ENCODE measurements around the gene PILRA. TPM values are rescaled to one million over a fixed set of nuclear protein-coding genes. Genes with fewer than 3 reads are reported as not detected.
"Not testable (repeated sequence)": the region's sequence is repeated elsewhere in the genome, so short reads cannot be mapped to it uniquely, and the experiment has no call there.

PILRA gene
- total RNA-seq: 11.5 and 12.2 TPM in 2 replicates

DNA sequence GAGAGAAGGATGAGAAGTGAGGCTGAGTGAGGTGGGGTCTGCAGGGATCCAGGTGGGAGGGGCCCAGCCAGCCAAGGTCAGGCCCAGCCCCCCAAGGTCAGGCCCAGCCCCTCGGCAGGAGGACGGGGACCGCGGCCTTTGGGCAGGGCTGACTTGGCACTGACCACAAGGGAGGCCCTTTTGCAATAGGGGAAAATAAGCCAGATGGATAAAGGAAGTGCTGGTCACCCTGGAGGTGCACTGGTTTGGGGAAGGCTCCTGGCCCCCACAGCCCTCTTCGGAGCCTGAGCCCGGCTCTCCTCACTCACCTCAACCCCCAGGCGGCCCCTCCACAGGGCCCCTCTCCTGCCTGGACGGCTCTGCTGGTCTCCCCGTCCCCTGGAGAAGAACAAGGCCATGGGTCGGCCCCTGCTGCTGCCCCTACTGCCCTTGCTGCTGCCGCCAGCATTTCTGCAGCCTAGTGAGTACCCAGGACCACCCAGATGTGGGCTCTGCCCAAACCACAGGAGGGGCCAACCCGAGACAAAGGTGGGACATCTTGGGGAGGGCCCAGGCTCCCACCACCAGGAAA lies at the start of gene PILRA:
PILRA (plus strand) TSS at position 227 of the 571 bp plus-strand sequence; CDS start at position 397, 170 bp downstream.
- intact Hi-C loops (cut with micrococcal nuclease): no loop called here

DNA sequence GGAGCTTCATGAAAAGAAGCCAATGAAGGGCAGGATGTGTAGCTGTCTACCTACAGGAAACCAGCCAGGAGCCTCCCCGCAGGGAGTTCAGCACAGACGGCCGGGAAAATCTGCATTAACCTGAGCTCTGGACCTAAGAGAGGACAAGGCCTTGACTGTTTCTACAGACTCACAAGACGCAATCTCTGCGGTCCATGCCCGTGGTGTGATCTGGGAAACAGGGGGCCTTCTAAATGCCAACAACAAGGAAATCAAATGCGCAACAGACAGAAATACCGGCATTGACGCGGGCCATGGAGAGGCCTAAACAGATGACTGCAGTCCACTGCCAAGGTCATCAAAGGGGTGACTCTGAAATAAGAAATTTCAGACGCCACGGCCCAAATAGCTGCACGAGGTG lies 49.1 kb upstream of the PILRA start:
- intact Hi-C loops (cut with micrococcal nuclease): not testable (repeated sequence)

DNA sequence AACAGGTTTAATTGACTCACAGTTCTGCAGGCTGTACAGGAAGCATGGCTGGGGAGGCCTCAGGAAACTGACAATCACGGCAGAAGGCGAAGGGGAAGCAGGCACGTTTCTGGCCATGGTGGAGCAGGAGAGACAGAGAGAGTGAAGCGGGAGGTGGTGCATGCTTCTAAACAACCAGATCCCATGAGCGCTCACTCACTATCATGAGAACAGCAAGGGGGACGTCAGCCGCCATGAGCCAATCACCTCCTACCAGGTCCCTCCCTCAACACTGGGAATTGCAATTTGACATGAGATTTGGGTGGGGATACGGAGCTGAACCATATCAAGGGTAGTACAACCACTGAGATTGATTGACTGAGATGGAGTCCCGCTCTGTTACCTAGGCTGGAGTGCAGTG lies 47.6 kb upstream of the PILRA start:
- intact Hi-C loops (cut with micrococcal nuclease): not testable (repeated sequence)

DNA sequence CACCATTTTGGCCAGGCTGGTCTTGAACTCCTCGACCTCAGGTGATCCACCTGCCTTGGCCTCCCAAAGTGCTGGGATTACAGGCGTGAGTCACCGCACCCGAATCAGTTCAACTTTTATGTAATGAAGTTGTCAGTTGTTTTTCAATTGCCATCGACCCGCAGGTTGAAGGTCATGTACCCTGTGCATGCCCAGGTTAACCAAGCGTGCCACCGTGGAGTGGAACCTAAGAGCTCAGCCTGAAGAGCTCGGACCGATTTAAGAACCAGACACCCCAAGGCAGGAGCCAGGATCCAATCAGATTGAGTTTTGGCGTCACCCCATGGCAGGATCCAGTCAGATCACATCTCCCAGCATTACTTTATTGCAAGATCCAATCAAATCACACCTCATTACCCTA lies 46.4 kb upstream of the PILRA start:
- intact Hi-C loops (cut with micrococcal nuclease): not testable (repeated sequence)

DNA sequence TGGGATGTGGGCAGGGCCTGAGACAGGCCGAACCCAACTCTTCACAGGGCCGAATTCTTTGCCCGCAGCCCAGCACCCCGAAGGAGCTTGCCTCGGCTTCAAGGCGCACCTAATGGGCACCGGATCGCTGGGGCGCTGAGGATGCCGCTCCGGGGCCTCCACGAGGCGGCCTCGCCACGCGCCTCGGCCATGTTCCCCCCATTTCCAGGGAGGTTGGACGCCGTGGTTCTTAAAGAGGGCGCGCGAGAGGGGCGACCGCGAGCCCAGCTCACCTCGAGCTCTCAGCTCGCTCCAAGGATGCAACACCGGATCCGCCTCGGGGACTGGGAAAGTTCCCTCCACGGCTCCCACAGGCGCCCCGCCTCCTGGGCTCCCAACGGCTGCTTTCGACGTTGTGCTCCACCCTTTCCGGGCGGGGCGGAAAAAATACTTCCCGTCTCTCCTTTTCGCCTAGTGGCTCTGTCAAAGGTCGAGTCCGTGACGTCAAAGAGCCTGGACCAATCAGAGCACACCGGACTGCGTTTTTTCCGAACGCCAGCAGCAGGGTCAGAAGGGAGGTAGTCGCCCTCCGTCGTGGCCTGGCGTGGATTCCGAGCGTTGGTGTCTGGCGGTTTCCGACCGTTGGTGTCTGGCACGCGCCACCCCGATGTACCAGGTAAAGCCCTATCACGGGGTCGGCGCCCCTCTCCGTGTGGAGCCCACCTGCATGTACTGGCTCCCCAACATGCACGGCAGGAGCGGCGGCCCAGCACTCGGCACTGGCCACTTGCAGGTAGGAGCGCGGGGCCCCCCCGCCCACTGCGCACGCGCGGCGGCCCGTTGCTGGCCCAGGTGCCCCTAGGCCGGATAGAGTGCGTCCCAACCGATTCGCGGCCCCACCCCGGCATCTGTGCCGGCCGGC lies 37.5 kb upstream of the PILRA start:
- intact Hi-C loops (cut with micrococcal nuclease): loop anchor here (1.0 kb wide), 1 partner anchor 8 kb away; no protein-coding TSS in a partner anchor

DNA sequence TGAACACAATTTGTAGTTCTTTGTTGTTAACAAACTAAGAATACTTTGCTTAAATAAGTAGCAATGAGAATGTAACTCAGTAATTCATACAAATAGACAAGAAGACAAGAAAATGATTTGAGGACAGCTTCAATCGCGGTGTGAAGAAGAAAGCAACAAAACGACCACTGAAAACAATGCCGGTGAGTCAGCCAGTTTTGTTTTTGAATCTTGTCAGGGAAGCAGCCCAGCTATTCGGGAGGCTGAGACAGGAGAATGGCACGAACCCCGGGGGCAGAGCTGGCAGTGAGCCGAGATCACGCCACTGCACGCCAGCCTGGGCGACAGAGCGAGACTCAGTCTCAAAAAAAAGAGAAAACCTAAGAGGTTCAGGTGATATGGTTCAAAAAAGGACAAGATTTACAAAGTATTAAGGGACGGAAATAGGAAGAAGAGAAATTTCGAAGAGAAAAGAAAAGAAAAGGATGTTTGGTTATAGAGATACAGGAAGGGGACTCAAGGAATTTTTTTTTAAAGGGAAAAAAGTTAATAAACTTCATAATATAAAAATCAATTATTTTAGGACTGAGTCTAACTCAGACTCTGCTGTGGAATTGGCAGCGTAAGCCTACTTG lies 35.1 kb upstream of the PILRA start:
- intact Hi-C loops (cut with micrococcal nuclease): not testable (repeated sequence)

DNA sequence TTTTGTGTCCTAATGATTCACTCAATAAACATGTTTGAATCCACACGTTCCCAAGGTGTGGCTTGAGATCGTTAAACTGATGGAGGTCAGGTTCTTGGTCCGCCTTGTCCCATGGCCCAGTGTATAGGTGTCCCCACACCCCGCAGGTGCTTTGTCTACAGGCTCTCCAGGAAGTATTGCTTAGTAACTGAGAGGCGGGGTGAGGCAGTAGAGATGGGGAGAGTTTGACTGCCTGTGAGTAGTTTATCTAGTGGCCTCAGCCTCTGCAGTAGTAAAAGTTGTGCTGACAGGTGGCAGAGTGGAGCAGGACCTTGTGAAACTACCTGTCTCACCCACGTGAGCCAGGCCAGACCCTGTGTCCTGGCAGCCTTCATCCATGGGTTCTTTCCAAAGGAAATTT lies 32.0 kb upstream of the PILRA start:
- intact Hi-C loops (cut with micrococcal nuclease): loop anchor here (10.0 kb wide), 1 partner anchor 116 kb away; no protein-coding TSS in a partner anchor

DNA sequence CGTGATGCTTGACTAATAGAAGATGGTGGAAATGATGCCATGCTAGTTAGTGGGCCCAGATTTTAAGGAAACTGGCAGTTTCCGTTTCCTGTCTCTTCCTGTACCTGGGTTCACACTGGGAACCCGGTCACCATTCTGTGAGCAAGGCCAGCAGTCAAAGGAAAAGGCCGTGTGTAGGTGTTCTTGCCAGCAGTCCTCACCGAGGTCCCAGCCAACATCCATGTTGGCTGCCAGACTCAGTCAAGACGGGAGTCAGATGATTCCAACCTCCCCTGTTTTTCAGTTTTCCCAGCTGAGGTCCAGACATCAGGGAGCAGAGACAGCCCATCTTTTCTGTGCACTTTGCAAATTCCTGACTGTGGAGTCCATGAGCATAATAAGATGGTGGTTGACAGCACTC lies 30.5 kb upstream of the PILRA start:
- intact Hi-C loops (cut with micrococcal nuclease): loop anchor here (10.0 kb wide), 1 partner anchor 118 kb away; no protein-coding TSS in a partner anchor

DNA sequence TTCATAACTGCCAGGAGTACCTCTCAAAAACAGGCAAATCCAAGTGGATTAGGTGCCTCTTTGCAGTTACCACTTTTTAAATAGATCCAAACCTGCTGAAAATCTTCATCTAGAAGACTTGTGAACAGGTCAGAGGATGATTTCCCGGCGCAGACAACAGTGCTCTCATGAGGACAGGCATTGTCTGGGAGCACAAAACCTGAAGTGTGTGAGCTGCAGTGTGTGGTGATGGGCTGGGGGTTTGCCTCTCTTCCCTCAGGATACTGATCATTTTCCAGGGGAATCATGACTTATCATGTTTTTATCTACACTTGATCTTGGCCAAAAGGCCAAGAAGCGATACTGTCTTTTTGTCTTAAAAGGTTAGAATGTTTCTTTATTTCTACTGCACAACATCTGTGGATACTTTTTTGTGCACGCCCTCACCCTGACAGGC lies 29.1 kb upstream of the PILRA start:
- intact Hi-C loops (cut with micrococcal nuclease): loop anchor here (1.0 to 10.0 kb wide), 4 partner anchors 8 to 217 kb away; partner anchors contain the start of genes MBLAC1, MEPCE and ZCWPW1

DNA sequence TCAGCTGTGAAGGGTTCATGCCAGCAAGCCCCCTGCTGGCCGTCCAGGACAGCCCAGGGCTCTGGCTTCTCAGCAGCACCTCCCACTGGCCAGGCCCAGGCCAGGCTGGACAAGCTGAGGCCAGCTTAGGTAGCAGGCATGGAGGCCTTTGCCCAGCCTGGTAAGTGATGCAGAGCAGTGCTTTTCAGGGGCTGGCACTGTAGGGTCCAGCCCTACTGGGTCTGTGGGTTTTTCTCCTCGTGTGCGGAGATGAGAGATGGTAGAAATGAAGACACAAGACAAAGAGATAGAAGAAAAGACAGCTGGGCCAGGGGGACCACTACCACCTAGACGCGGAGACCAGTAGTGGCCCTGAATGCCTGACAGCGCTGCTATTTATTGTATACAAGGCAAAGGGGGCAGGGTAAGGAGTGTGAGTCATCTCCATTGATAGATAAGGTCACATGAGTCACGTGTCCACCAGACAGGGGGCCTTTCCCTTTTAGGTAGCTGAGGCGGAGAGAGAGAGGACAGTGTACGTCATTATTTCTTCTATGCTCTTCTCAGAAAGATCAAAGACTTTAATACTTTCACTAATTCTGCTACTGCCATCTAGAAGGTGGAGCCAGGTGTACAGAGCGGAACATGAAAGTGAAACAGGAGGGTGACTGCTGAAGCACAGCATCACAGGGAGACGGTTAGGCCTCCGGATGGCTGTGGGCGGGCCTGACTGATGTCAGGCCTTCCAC lies 28.6 kb upstream of the PILRA start:
- intact Hi-C loops (cut with micrococcal nuclease): loop anchor here (1.0 to 10.0 kb wide), 4 partner anchors 8 to 218 kb away; partner anchors contain the start of genes MBLAC1, MEPCE and ZCWPW1

DNA sequence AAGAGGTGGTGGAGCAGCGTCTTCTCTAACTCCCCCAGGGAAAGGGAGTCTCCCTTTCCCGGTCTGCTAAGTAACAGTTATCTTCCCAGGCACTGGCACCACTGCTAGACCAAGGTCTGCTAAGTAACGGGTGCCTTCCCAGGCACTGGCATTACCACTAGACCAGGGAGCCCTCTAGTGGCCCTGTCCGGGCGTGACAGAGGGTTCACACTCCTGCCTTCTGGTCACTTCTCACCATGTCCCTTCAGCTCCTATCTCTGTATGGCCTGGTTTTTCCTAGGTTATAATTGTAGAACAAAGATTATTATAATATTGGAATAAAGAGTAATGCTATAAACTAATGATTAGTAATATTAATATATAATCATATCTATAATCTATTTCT lies 28.0 kb upstream of the PILRA start:
- intact Hi-C loops (cut with micrococcal nuclease): loop anchor here (2.0 to 10.0 kb wide), 3 partner anchors 84 to 218 kb away; partner anchors contain the start of genes MBLAC1, MEPCE and ZCWPW1

DNA sequence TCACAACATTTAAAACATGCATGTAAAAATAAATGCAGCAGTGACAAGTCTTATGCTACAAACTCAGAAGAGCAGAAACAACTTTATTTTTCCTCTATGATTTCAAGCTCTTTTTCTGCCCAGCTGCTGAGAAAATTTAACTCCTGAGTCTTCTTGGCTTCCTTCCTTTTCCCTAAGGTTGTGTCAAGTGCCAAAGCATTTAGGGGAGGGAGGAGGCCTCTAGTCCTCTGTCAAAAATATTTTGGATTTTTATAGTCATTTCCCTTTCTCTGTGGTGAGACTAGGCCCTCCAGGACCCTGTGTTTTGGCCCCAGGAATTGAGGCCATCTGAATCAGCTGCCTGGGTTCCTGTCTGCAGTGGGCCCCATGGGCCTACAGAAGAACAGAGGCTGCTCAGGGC lies 26.4 kb upstream of the PILRA start:
- intact Hi-C loops (cut with micrococcal nuclease): loop anchor here (10.0 kb wide), 1 partner anchor 122 kb away; no protein-coding TSS in a partner anchor

DNA sequence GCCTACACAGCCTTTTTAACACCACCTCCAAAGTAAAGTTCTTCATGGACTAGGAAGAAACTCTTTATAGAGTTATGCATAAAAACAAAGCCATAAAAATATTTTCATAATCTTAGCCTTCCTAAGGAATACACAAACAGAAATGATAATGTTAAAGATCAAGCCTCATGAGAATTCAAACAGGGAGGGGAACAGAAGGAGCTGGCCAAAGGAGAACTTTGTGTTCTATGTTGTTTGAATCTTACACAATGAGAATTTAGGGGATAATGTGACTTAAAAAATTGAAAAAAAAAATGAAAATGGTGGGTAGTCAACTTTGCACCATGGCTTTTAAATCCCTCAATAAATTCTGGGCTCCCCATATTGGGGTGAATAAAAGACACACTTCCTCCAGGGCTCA lies 24.5 kb upstream of the PILRA start:
- intact Hi-C loops (cut with micrococcal nuclease): loop anchor here (10.0 kb wide), 1 partner anchor 124 kb away; no protein-coding TSS in a partner anchor

DNA sequence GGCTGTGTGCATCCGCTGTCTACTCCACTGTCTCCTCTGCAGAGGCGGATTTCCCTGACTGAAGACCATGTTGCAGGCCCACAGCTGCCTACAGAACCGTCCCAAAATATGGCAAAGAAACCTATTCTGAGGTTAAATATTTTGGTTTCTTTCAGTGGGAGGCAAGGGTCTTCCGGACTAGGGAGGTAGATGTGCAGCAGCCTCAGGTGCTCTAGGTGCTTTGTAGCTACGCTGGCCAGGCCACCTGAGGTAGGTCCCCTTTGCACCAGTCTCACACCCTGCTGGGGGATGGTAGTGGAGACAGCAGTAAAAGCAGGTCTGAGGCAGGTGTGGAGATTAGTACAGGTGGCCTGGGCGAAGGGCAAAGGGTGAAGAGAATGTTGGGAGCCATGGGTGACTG lies 23.5 kb upstream of the PILRA start:
- intact Hi-C loops (cut with micrococcal nuclease): loop anchor here (10.0 kb wide), 1 partner anchor 125 kb away; no protein-coding TSS in a partner anchor

DNA sequence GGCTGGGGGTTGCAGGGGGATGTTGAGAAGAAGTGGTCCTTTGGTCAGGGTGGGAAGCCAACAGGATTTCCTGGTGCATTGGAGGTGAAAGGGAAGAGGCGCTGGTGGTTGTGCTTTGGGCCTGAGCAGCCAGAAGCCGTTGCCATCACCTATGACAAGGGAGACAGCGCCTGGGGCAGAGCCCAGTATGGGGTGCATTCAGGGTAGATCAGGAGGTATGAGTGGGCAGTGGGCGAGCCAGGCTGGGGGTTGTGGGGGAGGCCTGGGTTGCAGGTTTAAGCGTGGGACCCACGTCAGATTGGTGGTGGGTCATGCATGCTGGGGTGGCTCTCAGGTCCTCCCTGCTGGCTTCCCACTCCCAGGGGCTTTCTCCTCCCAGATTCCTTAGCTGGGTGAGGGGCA lies 21.6 kb upstream of the PILRA start:
- intact Hi-C loops (cut with micrococcal nuclease): no loop called here

DNA sequence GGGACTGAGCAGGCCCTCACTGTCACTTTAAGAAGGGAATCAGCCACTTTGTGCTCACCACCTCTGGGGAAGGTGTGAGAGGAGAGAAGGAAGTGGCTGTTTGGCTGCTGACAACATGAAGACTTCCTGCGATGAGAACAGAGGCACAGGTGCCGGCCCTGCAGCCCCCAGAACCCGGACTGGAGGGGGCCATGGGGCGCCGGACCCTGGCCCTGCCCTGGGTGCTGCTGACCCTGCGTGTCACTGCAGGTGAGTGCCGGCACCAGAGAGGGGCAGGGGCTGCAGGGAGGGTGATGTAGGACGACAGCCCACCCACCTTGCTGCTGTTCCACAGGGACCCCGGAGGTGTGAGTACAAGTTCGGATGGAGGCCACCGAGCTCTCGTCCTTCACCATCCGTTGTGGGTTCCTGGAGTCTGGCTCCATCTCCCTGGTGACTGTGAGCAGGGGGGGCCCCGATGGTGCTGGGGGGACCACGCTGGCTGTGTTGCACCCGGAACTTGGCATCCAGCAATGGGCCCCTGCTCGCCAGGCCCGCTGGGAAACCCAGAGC lies 21.0 kb upstream of the PILRA start:
- intact Hi-C loops (cut with micrococcal nuclease): not testable (repeated sequence)

DNA sequence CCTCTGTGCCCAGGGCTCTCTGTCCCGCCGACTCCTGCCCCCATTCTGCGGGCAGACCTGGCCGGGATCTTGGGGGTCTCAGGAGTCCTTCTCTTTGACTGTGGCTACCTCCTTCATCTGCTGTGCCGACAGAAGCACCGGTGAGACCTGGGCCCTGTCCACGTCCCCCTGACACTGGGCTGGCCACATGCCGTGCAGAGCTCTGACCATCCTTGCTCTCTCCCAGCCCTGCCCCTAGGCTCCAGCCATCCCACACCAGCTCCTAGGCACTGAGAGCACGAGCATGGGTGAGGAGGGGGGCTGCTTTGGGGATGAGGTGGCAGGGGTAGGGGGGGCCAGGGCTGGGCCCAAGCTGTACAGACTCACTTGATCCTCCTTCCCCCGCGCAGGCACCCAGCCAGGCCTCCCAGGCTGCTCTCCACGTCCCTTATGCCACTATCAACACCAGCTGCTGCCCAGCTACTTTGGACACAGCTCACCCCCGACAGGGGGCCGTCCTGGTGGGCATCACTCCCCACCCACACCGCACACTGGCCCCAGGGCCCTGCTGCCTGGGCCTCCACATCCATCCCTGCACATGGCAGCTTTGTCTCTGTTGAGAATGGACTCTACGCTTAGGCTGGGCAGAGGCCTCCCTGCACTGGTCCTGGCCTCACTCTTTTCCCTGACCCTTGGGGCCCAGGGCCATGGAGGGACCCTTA lies 20.2 kb upstream of the PILRA start:
- intact Hi-C loops (cut with micrococcal nuclease): no loop called here

DNA sequence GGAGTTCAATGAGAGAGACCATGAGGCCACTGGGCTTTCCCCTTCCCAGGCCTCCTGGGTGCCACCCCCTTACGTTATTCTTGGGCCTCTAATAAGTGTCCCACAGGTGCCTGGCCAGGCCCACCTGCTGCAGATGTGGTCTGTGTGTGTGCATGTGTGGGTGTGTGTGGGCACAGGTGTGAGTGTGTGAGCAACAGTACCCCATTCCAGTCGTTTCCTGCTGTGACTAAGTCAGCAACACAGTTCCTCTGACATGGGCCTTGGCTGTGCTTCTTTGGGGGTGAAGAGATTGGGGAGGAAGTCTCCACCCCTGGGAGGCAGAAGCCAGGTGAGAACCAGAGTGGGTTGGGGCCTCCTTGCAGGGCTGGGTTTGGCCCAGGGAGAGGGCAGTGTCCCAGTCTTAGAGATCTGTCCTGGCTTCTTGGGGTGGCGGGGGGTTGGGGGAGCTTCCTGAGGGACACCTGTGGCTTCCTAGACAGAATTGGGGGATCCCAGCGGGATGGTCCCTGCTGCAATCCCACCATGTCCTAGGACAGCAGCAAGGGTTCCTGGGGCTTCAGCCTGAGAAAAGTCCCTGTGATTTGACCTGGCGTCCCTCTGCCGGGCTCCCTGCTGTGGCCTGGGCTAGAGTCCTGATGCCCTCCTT lies 19.5 kb upstream of the PILRA start:
- intact Hi-C loops (cut with micrococcal nuclease): no loop called here

DNA sequence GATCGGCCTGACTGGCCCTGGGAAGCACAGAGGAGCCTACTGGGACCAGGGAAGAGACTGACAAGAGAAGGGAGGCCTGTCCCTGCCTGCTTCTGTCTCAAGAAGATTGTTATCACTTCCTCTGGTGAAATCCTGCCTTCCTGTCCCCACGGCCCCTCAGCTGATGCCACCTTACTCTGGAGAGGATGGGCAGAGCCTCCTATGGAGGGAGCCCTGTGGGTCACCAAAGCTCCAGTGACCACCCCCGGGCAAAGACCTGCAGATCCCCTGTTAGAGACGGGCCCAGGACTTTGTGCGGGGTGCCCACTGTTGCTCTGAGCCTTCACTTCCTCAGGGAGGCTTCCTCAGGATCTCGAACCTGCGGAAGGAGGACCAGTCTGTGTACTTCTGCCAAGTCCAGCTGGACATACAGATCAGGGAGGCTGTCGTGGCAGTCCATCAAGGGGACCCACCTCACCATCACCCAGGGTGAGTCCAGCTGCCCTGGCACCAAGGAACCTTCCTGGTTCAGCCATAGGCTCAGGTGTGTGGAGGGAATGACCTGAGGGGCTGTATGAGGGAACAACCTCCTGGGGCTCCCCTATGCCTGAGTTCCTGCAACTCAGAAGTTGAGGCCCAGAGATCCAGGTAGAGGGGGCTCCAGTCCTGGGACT lies 16.7 kb upstream of the PILRA start:
- intact Hi-C loops (cut with micrococcal nuclease): loop anchor here (1.0 kb wide), 1 partner anchor 18 kb away; no protein-coding TSS in a partner anchor

Measured in T-helper 2 cell treated with Interferon-gamma antibody and Interleukin-4, amounts not matched to agents 100 ng/mL and 5 ng/mL, for 36 hours (primary cell).